Omental fat pad (tissue), 4 donors: ENCODE data around the gene SHROOM3. TPM values are rescaled to one million over a fixed set of nuclear protein-coding genes. Genes with fewer than 3 reads are reported as not detected.

Experiments used
- ATAC-seq: fragments of 150-250 bp; one replicate; pipeline ENCODE4 v1.9.1; 2016; ENCODE audit warnings: mild to moderate bottlenecking, moderate library complexity; ENCODE audit not compliant: low FRiP score
- DNase-seq: peaks from one replicate; pipeline ENCODE4 v3.0.0-alpha.2; 2019; ENCODE audit warnings: low spot score
- CTCF ChIP-seq, 3 donors: fragments of 450-650 bp; IDR thresholded peaks; one replicate each; pipeline ENCODE4 v1.5.1; 2016 to 2017; ENCODE audit warnings: antibody characterized with exemption in 3 of 3, mild to moderate bottlenecking in 3 of 3, moderate library complexity in 2 of 3
- total RNA-seq, 4 donors: library from RNA; depleted of rRNA; stranded (reverse); fragments of >200 nt; gene quantifications; one replicate each; pipeline ENCODE4 v1.1.0, GENCODE V29; 2016

Gene SHROOM3
- total RNA-seq, 4 donors from 2014 or later = 1.3 to 12.2 (median 3.1) TPM

GRCh38 chr4:76806346-76806745 lies 371.3 kb downstream of the SHROOM3 start:
- no peak for TF ChIP-seq CTCF (IDR thresholded peaks at IDR 0.05)
- DNase-seq (no peak), ATAC-seq (no peak)

- no peak for TF ChIP-seq CTCF (IDR thresholded peaks at IDR 0.05)
Observed at GRCh38 chr4:76806757-76807156, 371.7 kb downstream of the SHROOM3 start.

GRCh38 chr4:76809594-76810305 lies 374.7 kb downstream of the SHROOM3 start:
- no peak for DNase-seq
- TF ChIP-seq CTCF (IDR thresholded peaks at IDR 0.05) = no peak
- ATAC-seq = no peak

More at GRCh38 chr4:76806757-76807156, 371.7 kb downstream of the SHROOM3 start:
- ATAC-seq = no peak
- DNase-seq = no peak

- no peak for TF ChIP-seq CTCF (IDR thresholded peaks at IDR 0.05)
- ATAC-seq (no peak), DNase-seq (no peak)
Observed at GRCh38 chr4:76811604-76812412, 376.8 kb downstream of the SHROOM3 start.

- no peak for ATAC-seq
- no peak for TF ChIP-seq CTCF (IDR thresholded peaks at IDR 0.05)
- DNase-seq = no peak
Observed at GRCh38 chr4:76813070-76813469, 378.0 kb downstream of the SHROOM3 start.

- no peak for DNase-seq
- TF ChIP-seq CTCF (IDR thresholded peaks at IDR 0.05) = no peak
- no peak for ATAC-seq
Observed at GRCh38 chr4:76821641-76822040, 386.6 kb downstream of the SHROOM3 start.
